NCI-H187 treated with DMSO at 0.1 percent for 48 hours (cell line): ENCODE data around the gene OOSP4A.

Source experiments
- DNase-seq: peaks from one replicate; lab custom pipeline; 2025; lab: John Stamatoyannopoulos, UW

OOSP4A gene

GRCh38 chr11:59963733-59964132 is at the start of gene OOSP4A:
Gene OOSP4A (plus strand): TSS chr11:59964033. CDS start chr11:59964033, 0 bp downstream.
- DNase-seq, result no peak

GRCh38 chr11:59918480-59918879 is 45.4 kb upstream of the OOSP4A start:
- no peak for DNase-seq

GRCh38 chr11:59918987-59919589 is 44.7 kb upstream of the OOSP4A start:
- DNase-seq, result no peak

- DNase-seq, result no peak
Observed at GRCh38 chr11:59923813-59924212, 40.0 kb upstream of the OOSP4A start.

- DNase-seq, result no peak
Observed at GRCh38 chr11:59931688-59932087, 32.1 kb upstream of the OOSP4A start.

GRCh38 chr11:59938132-59938531 is 25.7 kb upstream of the OOSP4A start, which contains the start of gene OOSP1:
Gene OOSP1 (plus strand): TSS chr11:59938432. CDS start chr11:59938455, 23 bp downstream.
- no peak for DNase-seq

- DNase-seq, result no peak
Observed at GRCh38 chr11:59938718-59939117, 25.1 kb upstream of the OOSP4A start.

GRCh38 chr11:59939482-59939881 is 24.4 kb upstream of the OOSP4A start:
- no peak for DNase-seq

- no peak for DNase-seq
Observed at GRCh38 chr11:59941091-59941490, 22.7 kb upstream of the OOSP4A start.

GRCh38 chr11:59943997-59944714 is 19.7 kb upstream of the OOSP4A start:
- no peak for DNase-seq

GRCh38 chr11:59944720-59945119 is 19.1 kb upstream of the OOSP4A start:
- DNase-seq, result no peak

- DNase-seq, result no peak
Observed at GRCh38 chr11:59953463-59954218, 10.2 kb upstream of the OOSP4A start.

GRCh38 chr11:59954219-59954847 is 9.5 kb upstream of the OOSP4A start:
- DNase-seq, result no peak

- DNase-seq, result no peak
Observed at GRCh38 chr11:59957094-59957493, 6.7 kb upstream of the OOSP4A start.

- no peak for DNase-seq
Observed at GRCh38 chr11:59960502-59961381, 3.1 kb upstream of the OOSP4A start.

- no peak for DNase-seq
Observed at GRCh38 chr11:59962107-59962482, 1.7 kb upstream of the OOSP4A start.

GRCh38 chr11:59965424-59965823 is 1.6 kb downstream of the OOSP4A start:
- no peak for DNase-seq

GRCh38 chr11:59966201-59966600 is 2.4 kb downstream of the OOSP4A start:
- no peak for DNase-seq

GRCh38 chr11:59967677-59968394 is 4.0 kb downstream of the OOSP4A start:
- no peak for DNase-seq

GRCh38 chr11:59968395-59968783 is 4.6 kb downstream of the OOSP4A start:
- DNase-seq, result no peak

- no peak for DNase-seq
Observed at GRCh38 chr11:59973097-59973496, 9.3 kb downstream of the OOSP4A start.
